ENCODE measurements around the gene ANKRD63.

ANKRD63 gene

DNA sequence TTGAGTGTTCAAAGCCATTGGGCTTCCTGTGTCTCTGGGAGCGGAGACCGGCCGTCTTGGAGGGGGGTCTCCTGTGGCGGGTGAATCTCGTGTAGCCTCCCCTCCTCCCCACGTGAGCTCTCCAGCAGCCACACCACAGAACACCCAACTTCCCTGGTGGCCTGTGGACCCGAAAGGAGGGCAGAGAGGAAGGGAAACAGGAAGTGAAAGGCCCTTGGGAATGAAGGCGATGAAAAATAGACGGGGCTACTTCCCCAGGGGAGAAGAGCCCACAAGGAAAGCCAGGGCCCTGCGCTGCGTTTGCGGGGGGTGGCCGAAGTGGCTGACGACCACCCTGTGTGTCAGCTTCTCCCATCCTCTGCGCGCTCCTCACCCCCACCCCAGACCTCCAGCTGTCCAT is 5.4 kb downstream of the ANKRD63 start:
- no peak for DNase-seq

DNA sequence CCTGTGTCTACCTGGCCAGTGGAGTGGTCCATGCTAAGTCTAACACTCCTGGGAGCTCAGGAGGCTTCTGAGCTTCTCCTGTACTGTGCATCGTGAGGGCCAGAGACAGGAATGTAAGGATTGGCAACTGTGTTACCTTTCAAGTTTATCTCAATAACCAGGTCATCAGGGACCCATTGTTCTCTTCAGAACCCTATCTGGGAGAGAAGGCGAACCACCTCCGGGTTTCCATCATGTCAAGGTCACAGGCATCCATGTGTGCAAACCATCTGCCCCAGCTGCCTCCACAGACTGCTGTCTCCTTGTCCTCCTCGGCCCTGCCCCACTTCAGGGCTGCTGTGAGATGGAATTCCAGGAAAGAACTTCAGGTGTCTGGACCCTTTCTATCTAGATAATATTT is 5.9 kb downstream of the ANKRD63 start:
- DNase-seq: no peak

DNA sequence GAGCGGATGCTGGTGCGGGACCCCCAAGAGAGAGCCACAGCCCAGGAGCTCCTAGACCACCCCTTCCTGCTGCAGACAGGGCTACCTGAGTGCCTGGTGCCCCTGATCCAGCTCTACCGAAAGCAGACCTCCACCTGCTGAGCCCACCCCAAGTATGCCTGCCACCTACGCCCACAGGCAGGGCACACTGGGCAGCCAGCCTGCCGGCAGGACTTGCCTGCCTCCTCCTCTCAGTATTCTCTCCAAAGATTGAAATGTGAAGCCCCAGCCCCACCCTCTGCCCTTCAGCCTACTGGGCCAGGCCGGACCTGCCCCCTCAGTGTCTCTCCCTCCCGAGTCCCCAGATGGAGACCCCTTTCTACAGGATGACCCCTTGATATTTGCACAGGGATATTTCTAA is 6.9 kb downstream of the ANKRD63 start:
- DNase-seq: no peak

DNA sequence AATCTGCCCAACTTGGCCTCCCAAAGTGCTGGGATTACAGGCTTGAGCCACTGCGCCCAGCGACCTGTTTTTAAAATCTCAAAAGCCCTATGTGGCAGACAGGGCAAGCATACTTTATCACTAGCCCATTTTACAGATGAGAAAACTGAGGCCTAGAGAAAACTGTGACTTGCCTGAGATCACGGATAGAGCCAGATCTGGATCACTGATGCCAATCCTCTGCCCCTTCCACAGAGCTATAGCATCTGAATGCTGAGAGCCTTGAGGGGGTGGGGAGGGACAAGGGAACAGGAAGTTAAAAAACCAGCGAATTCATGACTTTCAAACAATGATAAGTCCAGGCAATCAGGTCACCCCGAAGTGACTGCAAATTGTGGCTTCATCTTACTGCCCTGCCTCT is 7.3 kb downstream of the ANKRD63 start:
- no peak for DNase-seq

DNA sequence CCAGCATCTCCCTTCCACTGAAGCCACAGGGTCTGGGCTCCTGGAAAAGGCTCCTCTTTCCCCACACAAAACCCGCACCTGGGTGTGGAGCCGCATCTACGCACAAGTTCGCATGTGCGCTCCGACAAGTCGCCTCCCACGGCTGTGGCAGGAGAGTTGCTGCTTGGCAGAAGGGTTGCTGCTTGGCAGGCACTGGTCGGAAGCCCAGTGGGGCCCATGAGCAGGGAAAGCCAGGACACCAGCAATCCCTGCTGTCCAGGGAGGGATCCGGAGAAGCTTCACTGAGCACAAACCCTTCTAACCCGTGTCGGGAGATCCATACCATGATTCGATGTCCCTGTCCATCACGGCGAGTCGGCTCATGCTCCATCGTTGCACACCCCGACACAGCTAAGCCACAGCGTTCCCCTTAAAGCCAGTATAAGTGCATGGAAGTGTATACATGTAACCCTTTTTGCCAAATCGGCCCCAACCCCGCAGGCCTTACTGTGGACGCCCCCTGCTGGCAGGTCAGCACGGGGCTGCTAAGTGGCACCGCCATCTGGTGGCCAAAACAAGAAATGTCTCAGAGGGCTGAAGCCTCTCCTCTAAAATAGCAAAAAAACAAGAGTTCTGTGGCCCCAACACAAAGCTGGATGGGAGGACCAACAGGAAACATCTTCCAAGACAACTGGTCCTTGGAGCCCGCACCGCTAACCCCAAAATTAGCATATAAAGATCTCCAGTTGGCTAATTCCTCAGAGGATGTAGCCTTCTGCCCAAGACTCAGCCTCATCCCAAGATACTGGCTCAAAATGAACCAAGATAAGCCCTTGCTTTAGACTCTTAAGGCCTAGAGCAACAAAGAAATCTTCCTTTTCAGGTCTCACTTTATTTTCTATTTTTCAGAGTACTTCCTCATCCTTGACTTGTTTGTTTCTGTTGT is 8.3 kb downstream of the ANKRD63 start:
- peak; percentile 89 for DNase-seq

DNA sequence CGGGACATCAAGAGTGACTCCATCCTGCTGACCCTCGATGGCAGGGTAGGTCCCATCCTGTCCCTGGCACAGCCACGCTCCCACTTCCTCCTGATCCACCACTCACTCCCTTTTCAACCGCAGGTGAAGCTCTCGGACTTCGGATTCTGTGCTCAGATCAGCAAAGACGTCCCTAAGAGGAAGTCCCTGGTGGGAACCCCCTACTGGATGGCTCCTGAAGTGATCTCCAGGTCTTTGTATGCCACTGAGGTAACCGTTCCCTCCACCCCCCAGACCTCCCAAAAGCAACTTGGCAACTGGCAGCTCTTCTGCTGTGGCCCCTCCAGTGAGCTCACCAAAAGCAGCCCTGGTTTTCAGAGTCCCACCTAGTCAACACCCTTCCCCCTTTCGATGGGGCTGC is 9.4 kb downstream of the ANKRD63 start:
- DNase-seq: no peak

DNA sequence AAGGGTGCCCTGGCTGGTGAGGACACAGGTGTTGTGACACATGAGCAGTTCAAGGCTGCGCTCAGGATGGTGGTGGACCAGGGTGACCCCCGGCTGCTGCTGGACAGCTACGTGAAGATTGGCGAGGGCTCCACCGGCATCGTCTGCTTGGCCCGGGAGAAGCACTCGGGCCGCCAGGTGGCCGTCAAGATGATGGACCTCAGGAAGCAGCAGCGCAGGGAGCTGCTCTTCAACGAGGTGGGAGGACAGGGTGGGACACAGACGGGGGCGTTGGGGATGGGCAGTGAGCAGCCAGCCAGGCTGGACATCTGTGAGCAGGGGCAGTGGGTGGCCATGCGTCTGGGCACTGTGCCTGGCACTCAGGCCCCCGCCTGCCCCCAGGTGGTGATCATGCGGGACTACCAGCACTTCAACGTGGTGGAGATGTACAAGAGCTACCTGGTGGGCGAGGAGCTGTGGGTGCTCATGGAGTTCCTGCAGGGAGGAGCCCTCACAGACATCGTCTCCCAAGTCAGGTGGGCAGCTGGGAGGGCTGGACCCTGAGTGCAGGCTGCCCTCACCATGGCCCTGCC is 10.3 kb downstream of the ANKRD63 start:
- DNase-seq: no peak

DNA sequence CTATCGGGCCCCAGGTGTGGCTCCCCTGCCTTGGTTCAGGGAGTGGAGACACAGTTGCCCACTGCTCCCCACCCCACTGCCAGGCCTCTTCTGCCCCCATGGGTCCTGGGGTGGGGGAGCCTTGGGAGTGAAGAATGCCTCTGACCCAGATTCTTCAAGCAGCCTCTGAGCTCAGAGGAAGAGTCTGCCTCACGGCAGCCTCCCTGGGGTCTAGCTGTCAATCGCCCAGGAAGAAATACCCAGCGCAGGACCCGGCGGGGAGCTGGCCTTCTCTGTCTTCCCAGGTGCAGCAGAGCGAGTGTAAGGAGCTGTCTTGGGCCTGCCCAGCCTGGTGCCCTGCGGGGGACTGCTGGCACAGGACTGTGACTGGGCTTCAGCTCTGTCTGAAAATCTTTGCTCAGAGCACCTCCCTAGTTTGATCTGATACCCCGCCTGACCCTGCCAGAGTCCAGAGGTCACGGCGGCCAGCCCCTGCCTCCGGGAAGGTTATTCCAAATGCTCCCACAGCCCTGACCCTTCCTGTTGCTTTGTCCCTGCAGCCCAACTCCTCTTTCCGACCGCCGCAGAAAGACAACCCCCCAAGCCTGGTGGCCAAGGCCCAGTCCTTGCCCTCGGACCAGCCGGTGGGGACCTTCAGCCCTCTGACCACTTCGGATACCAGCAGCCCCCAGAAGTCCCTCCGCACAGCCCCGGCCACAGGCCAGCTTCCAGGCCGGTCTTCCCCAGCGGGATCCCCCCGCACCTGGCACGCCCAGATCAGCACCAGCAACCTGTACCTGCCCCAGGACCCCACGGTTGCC is 11.0 kb downstream of the ANKRD63 start:
- no peak for DNase-seq

DNA sequence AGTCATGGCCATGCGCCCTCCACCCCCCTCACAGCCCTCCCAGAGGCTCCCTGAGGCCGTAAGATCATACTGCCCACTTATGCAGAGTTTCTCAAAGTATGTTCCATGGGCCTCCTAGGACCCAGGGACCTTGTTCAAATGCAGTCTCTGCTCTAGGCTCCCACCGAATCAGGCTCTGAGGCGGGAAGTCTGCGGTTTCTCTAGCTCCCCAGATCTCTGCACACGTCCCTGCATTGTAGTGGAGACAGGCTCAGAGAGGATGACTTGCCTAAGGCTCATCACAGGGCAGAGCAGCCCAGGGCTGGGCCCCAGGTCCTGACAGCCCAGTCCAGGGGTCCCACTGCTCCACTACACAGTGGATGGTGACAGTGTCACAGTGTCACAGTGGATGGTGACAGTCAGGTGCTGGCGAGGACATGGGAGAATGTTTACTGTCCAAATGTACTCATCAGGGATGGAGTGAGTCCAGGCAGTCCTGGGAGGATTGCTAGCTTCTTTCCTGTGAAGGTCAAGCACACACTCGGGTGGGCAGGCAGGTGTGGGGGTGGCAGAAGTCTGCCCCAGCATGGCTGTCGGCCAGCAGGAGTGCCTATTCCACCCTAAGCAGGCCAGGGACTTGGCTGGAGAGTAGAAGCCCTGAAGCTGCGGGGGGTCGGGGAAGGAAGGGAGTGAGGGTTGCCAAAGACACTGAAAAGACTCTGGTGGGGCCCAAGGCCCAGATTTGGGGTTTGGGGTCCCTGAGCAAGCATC is 12.4 kb downstream of the ANKRD63 start:
- DNase-seq: no peak

DNA sequence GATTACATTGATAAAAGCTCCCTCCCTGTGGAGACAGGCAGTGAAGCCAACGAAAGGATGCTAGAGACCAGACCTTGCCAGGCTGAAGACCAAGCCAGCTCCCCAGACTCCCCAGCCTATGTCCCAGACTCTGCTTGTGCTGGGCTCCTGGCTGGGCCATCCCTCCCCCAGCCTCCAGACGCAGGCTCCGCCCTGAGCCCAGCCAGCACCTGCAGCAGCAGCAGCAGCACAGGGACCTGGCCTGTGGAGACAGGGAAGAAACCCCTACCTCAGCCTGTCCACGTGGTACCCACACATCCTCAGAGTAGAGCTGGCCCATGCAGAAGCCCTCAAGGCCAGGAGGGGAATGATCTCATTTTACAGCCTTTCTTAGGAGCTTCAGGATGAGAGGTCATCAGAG is 13.3 kb downstream of the ANKRD63 start:
- no peak for DNase-seq

DNA sequence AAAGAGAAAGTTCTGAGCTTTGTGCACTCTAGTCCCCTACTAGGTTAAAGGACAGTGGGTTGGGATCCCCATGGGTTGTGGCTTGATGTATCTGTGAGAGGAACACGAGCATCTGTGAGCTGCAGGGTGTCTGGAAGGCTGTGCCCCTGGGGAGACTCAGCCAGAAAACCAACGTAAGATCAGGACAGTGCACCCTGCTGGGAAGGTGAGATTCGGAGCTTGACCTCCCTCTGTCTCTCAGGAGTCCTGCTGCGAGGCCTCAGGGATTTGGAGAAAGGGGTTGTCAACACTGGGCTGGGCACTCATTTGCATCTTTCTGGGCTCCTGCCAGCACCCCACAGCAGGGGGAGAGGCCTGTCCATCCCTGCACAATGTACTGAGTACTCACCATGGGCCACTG is 15.2 kb downstream of the ANKRD63 start:
- DNase-seq: no peak

DNA sequence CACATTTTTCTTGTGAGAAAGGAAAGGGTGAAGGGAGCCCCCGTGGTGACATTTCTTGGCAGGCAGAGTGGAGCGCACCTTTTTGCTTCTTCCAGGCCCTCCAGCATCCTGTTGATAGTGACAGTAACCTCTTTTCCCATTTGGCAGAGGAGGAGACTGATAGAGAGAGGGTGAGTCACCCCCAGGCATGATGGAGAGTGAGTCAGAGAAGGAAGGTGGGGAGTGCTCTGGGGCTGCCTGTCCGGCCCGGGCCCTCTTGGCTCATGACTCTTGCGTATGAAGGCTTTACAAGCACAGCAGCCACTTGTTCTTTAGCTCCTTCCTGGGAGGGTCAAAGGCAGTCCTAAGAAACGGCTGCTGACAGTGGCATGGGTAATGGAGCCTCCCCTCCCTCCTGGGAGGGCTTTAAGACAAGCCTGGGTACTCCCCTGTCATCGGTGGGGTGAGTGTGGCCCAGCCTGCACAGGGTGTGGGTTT is 16.0 kb downstream of the ANKRD63 start:
- no peak for DNase-seq

DNA sequence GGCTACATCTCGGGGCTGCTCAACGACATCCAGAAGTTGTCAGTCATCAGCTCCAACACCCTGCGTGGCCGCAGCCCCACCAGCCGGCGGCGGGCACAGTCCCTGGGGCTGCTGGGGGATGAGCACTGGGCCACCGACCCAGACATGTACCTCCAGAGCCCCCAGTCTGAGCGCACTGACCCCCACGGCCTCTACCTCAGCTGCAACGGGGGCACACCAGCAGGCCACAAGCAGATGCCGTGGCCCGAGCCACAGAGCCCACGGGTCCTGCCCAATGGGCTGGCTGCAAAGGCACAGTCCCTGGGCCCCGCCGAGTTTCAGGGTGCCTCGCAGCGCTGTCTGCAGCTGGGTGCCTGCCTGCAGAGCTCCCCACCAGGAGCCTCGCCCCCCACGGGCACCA is 17.0 kb downstream of the ANKRD63 start:
- no peak for DNase-seq

DNA sequence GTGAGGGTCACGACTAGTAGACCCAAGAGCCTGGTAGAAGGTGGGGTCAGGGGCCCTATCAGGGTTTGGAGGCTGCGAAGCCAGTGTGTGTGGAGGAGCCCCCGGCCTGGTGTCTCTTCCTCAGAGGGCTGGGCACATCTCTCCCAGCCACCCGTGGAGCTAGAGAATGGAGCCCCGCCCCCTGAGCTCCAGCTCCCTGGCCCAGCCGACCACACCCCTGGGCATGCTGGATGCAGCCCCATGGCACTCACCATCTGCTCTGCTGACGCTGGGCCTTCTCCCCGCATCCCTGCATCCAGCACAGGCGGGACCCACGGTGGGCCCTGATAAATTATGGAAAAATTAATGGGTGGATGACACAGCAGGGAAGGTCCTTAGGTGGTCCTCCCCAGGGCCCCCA is 17.5 kb downstream of the ANKRD63 start:
- no peak for DNase-seq

DNA sequence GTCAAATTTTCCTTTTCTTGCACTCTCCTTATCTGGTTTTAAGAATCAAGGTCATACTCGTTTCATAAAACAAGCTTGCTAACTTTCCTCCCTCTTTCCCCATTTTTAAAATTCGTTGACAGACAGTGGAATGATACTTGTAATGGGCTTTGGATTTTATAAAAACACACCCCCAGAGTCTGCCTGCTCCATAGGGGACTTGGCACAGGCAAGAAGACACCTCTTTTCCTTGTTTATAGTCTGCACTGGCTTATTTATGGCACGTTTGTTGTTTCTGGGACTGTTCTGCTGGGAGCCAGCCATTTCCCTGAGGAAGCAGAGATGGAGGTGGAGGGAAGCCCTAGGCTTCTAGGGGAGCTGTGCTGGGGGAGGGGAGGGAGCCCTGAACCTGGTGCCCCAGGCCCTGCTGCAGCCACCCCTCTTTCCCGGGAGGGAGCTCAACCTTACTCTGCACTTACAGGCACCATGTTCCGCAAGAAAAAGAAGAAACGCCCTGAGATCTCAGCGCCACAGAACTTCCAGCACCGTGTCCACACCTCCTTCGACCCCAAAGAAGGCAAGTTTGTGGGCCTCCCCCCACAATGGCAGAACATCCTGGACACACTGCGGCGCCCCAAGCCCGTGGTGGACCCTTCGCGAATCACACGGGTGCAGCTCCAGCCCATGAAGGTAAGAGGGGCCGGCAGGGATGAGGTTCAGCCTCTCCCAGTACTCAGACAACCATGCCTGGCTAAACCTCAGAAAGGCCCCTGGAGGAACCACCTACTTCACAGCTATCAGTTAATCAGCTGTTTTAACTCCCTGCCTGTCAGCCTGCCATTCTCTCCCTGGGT is 18.3 kb downstream of the ANKRD63 start:
- no peak for DNase-seq

DNA sequence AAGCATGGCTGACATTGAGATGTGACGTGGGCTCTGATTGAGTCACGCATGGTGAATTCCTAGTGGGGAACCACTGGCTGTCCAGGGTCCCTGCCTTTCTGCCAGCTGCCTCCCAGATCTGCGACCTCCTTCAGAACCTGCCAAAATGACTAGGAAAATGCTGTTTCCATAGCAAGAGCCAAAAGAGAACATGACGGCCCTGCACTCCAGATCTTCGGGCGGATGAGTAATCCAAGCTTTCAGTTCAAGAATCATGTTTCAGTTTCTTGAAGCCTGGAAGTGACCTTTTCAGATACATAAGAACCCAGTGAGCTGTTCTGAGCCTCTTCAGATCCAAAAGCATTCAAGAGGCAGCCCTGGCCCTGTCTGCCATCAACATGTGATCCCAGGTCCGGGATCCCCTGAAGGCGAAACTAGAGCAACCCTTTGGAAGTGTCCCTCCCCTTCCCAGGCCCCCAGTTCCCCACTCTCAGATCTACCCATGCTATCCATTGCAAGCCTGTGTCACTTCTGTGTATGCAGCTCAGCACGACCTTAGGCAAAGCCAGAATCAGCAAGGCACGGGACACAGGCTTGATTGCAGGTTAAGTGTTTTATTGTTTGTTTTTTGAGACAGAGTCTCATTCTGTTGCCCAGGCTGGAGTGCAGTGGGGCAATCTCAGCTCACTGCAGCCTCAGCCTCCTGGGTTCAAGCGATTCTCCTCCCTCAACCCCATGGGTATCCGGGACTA is 19.7 kb downstream of the ANKRD63 start:
- DNase-seq: no peak

DNA sequence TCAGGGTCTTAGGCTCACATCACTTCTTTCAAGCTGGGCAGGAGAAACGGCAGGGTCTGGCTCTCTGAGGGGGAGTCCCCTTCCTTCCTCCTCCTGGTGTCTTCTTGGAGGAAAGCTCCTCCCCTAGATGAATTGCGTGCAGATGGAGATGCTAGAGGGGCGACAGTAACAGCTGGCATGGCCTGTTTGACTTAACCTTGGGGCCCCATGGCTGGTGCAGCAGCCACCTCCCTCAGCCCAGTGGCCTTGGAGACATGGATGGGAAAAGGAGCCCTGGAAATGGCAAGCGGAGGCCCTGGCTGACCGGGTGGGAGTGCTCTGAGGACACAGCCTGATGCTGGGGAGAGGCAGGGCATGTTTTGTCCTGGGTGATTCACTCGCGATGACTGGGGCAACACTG is 23.8 kb downstream of the ANKRD63 start:
- no peak for DNase-seq

DNA sequence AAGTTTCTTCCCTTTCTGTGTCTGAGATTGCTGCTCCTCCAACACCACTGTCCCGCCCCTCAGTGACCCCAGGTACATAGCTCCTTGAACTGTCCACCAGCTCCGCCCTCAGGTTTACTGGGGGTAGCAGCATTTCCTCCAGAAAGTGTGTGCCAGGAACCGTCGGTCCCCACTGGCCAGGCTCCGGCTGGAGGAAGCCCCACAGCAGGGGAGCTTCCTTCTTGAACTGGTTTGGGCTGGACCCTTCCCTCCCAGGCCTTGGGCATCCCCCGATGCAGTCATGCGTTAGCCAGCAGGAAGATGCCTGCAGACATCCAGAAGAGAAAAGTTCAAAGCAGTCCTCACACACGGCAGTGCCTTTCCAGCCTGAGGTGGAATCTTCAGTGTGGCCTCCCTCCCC is 24.3 kb downstream of the ANKRD63 start:
- no peak for DNase-seq

DNA sequence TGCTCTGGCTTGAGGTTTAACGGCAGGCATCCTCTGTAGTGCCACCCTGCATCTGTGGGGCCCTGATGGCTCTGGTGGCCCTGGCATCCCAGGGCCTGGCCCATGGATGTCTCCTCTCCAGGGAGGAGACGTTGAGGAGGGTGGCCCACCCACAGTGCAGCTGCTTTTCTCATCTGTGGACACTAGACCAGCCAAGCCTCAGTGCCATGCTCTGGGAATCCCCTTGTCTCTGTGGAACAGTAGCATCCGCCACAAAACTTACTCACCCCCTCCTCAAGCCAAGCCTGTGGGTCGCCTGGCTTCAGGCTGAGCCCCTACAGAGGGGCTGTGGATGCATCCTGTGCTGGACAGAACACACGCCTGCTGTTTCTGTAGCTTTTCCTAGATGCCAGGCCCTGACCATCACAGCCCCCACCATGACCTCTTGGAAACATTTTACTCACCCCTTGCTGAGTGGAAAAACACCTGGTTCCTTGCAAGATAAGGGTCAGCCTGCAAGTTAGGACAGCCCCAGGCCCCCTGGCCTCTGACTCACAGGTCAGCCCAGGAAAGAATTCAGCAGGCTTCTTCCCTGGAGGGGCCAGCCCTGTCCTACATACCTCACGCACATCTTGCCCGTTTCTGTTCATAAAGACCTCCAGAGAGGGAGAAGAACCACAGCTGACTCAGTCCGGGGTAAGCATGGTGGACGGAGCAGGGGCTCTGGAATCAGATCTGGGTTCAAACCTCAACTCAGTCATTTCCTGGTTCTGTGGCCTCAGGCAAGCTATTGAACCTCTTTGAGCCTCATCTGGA is 25.0 kb downstream of the ANKRD63 start:
- no peak for DNase-seq

DNA sequence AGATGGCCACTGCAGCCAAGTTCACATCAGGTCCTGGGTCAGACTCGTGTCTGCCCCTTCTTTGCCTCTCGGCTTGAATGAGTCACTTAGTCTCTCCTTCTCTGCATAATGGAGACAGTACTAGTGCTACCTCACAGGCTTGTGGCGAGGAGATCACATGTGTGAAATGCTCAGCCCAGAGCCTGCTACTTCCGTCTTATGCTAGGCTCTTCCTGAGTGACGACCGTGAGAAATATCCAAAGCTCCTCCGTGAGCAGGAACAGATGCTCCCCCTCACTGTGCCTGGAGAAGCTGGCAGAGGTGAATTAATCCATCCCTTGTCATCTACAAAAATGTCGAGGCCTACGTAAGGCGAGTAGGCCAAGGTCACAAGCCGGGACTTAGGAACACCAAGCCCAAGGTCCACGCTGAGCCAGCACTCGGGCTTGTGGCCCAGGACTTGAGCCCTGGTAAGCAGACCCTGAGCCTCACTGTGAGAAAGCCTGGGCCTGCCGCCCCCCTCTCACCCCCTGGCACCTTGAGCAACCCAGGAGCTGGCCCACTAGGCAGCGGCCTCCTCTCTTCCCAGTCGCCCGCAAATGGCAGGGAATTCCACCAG is 26.1 kb downstream of the ANKRD63 start:
- peak; percentile 39 for DNase-seq

Data from CD4-positive, alpha-beta T cell treated with Interleukin-12 subunit alpha and Interleukin-12 subunit beta, for 1 hour (primary cell).